ENCODE results near the gene LIG1. TPM values are rescaled to one million over a fixed set of nuclear protein-coding genes. Genes with fewer than 3 reads are reported as not detected.

The LIG1 gene
- total and polyA plus RNA-seq, 9 donors: 12.3 to 36.2 (median 20.0) TPM

DNA sequence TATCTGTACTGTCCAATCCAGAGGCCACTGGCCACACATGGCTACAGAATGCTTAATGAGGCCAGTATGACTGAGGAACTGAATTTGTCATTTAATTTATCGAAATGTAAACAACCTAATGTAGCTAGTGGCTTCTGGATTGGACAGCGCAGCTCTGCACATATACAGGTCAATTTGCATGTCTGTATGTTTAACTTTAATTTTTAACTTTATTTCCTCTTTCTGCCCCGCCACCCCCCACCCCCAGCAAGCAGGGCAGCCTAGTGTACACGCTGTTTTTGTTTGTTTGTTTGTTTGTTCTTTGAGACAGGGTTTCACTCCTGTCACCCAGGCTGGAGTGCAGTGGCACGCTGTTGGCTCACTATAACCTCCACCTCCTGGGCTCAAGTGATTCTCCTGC lies 15.9 kb upstream of the LIG1 start:
- peak in 1 of 5 donors; percentile 2 for DNase-seq
- H3K36me3 ChIP-seq: no peaks in the 10 kb centered on the region
- intact Hi-C loops (cut with DNase I): no loop called here
- no peaks in the 10 kb centered on the region for H3K27me3 ChIP-seq
- no peak for TF ChIP-seq EP300 (IDR thresholded peaks at IDR 0.05)
- no peak for TF ChIP-seq POLR2A (IDR thresholded peaks at IDR 0.05)
- TF ChIP-seq, protein P1, sequence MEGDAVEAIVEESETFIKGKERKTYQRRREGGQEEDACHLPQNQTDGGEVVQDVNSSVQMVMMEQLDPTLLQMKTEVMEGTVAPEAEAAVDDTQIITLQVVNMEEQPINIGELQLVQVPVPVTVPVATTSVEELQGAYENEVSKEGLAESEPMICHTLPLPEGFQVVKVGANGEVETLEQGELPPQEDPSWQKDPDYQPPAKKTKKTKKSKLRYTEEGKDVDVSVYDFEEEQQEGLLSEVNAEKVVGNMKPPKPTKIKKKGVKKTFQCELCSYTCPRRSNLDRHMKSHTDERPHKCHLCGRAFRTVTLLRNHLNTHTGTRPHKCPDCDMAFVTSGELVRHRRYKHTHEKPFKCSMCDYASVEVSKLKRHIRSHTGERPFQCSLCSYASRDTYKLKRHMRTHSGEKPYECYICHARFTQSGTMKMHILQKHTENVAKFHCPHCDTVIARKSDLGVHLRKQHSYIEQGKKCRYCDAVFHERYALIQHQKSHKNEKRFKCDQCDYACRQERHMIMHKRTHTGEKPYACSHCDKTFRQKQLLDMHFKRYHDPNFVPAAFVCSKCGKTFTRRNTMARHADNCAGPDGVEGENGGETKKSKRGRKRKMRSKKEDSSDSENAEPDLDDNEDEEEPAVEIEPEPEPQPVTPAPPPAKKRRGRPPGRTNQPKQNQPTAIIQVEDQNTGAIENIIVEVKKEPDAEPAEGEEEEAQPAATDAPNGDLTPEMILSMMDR (IDR thresholded peaks at IDR 0.05): no peak
- H3K4me1 ChIP-seq (ENCODE audit: insufficient read depth): no peaks in the 10 kb centered on the region
- 86 to 95% (median 92%) methylated on average over 5 of the region's 5 CpGs for WGBS, 3 donors
- H3K9me3 ChIP-seq: no peaks in the 10 kb centered on the region
- no peak overlapping the region for H3K4me3 ChIP-seq
- H3K27ac ChIP-seq: no peak overlapping the region

DNA sequence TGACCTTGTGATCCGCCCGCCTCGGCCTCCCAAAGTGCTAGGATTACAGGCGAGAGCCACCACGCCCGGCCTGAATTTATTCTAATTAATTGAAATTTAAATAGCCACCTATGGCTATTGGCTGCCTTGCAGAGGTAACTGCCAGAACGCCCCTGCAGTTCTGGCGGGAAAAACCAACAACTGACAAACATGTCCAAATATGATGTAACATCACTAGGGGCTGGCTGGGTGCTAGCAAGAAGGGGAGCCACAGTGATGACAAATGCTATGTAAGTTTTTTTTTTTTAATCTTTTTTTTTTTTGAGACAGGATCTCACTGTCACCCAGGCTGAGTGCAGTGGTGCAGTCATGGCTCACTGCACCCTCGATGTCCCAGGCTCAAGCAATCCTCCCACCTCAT lies 13.2 kb upstream of the LIG1 start:
- DNase-seq: no peak
- no peak overlapping the region for H3K4me3 ChIP-seq
- 89 to 93% (median 93%) methylated on average over 9 of the region's 9 CpGs for WGBS, 3 donors
- no peaks in the 10 kb centered on the region for H3K36me3 ChIP-seq
- H3K27me3 ChIP-seq: no peaks in the 10 kb centered on the region
- H3K27ac ChIP-seq: no peak overlapping the region
- intact Hi-C loops (cut with DNase I): no loop called here
- TF ChIP-seq POLR2A (IDR thresholded peaks at IDR 0.05) (no peak), EP300 (IDR thresholded peaks at IDR 0.05) (no peak)
- TF ChIP-seq, protein P1 (IDR thresholded peaks at IDR 0.05): no peak
- no peaks in the 10 kb centered on the region for H3K9me3 ChIP-seq
- H3K4me1 ChIP-seq (ENCODE audit: insufficient read depth): no peaks in the 10 kb centered on the region

DNA sequence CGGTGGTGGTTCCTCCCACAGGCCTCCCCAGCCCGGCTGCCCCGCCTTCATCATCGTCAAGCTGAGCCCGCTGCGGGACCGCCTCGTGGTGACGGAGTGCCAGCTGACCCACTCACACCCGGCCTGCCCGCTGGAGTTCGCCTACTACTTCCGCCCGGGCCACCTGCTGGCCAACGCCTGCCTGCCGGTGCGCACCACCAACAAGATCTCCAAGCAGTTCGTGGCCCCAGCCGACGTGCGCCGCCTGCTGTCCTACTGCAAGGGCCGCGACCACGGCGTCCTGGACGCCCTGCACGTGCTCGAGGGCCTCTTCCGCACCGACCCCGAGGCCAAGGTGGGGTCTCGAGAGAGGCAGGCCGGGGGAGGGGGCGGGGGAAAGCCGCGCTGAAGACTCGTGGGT lies 12.3 kb upstream of the LIG1 start:
- no peak overlapping the region for H3K27ac ChIP-seq
- H3K36me3 ChIP-seq: no peaks in the 10 kb centered on the region
- intact Hi-C loops (cut with DNase I): no loop called here
- no peaks in the 10 kb centered on the region for H3K9me3 ChIP-seq
- H3K4me3 ChIP-seq: no peak overlapping the region
- DNase-seq: no peak
- no peaks in the 10 kb centered on the region for H3K27me3 ChIP-seq
- H3K4me1 ChIP-seq (ENCODE audit: insufficient read depth): no peaks in the 10 kb centered on the region
- 91 to 97% (median 96%) methylated on average over 38 of the region's 38 CpGs for WGBS, 3 donors
- TF ChIP-seq, protein P1 (IDR thresholded peaks at IDR 0.05): no peak
- TF ChIP-seq POLR2A (IDR thresholded peaks at IDR 0.05) (no peak), EP300 (IDR thresholded peaks at IDR 0.05) (no peak)

DNA sequence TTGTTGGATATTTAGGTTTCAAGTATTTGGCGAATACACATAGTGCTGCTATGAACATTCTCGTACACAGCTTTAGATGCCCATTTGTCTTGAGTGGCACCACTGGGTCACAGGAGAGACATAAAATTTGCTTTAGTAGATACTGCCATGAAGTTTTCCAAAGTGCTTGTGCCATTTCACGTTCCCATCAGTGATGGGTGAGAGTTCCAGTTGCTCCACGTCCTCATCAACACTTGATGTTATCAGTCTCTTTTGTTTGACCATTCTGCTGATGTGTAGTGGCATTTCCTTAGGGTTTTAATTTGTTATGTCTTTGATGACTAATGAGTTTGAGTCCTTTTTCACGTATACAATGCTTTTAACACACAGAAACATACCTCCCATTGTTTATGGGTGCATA lies 11.4 kb upstream of the LIG1 start:
- H3K4me1 ChIP-seq (ENCODE audit: insufficient read depth): no peaks in the 10 kb centered on the region
- WGBS, 3 donors: 94 to 95% (median 94%) methylated on average over 5 of the region's 5 CpGs
- intact Hi-C loops (cut with DNase I): no loop called here
- H3K9me3 ChIP-seq: no peaks in the 10 kb centered on the region
- no peak overlapping the region for H3K4me3 ChIP-seq
- no peak overlapping the region for H3K27ac ChIP-seq
- TF ChIP-seq EP300 (IDR thresholded peaks at IDR 0.05) (no peak), POLR2A (IDR thresholded peaks at IDR 0.05) (no peak)
- TF ChIP-seq, protein P1 (IDR thresholded peaks at IDR 0.05): no peak
- no peaks in the 10 kb centered on the region for H3K36me3 ChIP-seq
- no peaks in the 10 kb centered on the region for H3K27me3 ChIP-seq
- no peak for DNase-seq

DNA sequence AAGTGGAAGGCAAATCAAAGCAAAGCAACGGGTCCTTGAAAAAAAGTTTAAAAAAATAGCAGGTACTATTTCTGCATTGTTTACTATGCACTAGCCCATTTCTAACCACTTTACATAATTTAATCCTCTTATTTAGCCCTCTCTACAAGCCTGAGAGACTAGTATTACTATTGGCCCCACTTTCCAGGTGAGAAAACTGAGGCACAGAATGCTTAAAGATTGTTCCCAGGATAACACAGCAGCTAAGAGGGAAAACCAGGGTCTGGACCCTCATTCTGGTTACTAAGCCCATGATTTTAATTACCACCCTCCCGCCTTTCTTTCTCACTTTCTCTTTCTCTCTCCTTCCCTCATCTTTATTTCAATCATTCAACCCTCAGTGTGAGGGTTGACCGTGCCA lies 6.1 kb upstream of the LIG1 start:
- no peaks in the 10 kb centered on the region for H3K36me3 ChIP-seq
- 72 to 94% (median 90%) methylated on average over 3 of the region's 3 CpGs for WGBS, 3 donors
- intact Hi-C loops (cut with DNase I): no loop called here

More for the DNA sequence above, 6.1 kb upstream of the LIG1 start:
- Histone ChIP-seq H3K27me3 (no peaks in the 10 kb centered on the region), H3K4me1 (ENCODE audit: insufficient read depth) (no peaks in the 10 kb centered on the region), H3K4me3 (no peak overlapping the region), H3K27ac (no peak overlapping the region), H3K9me3 (no peaks in the 10 kb centered on the region)
- no peak for TF ChIP-seq EP300 (IDR thresholded peaks at IDR 0.05)
- TF ChIP-seq POLR2A (IDR thresholded peaks at IDR 0.05): no peak
- TF ChIP-seq, protein P1 (IDR thresholded peaks at IDR 0.05): no peak
- no peak for DNase-seq

Measured in ovary (tissue), 9 donors.